Psoas muscle (tissue), 8 donors: ENCODE measurements around the gene TCEA2. TPM values are rescaled to one million over a fixed set of nuclear protein-coding genes. Genes with fewer than 3 reads are reported as not detected.

Source experiments
- ATAC-seq, 4 donors: fragments of 200-7000 bp; cut with Tn5 transposase; one replicate each; pipeline ENCODE4 v1.9.1; 2020; ENCODE audit warnings: moderate library complexity in 3 of 4, mild to moderate bottlenecking in 2 of 4
- DNase-seq, 2 donors: peaks; one replicate each; pipeline ENCODE4 v3.0.0-alpha.2; 2020
- H3K27ac ChIP-seq: fragments of 200-600 bp; one replicate; pipeline ENCODE4 v1.8.0; 2022
- H3K27me3 ChIP-seq, 3 donors: fragments of 200-600 bp in 1 of 3; one replicate each; pipeline versions ENCODE4 v1.6.1 to v1.8.0; 2013 to 2022; ENCODE audit warnings: low read length in 2 of 3, mild to moderate bottlenecking in 2 of 3, moderate library complexity in 1 of 3; ENCODE audit not compliant: insufficient read depth in 3 of 3
- H3K36me3 ChIP-seq, 2 donors: fragments of 200-600 bp in 1 of 2; one replicate each; pipeline versions ENCODE4 v1.6.1 to v1.8.0; 2013 to 2022; ENCODE audit warnings: low read depth in 1 of 2, mild to moderate bottlenecking in 1 of 2, moderate library complexity in 1 of 2; ENCODE audit not compliant: insufficient read depth in 1 of 2
- H3K4me1 ChIP-seq: fragments of 200-600 bp; one replicate; pipeline ENCODE4 v1.8.0; 2022
- H3K4me3 ChIP-seq: fragments of 200-600 bp; one replicate; pipeline ENCODE4 v1.8.0; 2022; ENCODE audit warnings: mild to moderate bottlenecking
- H3K9me3 ChIP-seq: fragments of 200-600 bp; one replicate; pipeline ENCODE4 v1.8.0; 2022
- CTCF ChIP-seq: fragments of 200-600 bp; IDR thresholded peaks from one replicate; pipeline ENCODE4 v1.8.0; 2022; ENCODE audit warnings: antibody characterized with exemption
- WGBS, 3 donors: extraction: QIAGEN DNeasy Blood & Tissue Kit; methylation state at CpG; one replicate each; pipeline versions ENCODE4 v1.1.6 to v1.1.7; 2013; 5-methylcytosine and 5-hydroxymethylcytosine counted together
- intact Hi-C, 2 donors: fragments of 100-400 bp; cut with DNase I; formaldehyde crosslinking; loops; one replicate each; pipeline versions ENCODE4 v1.11.0 to v1.14.2; 2022
- polyA plus RNA-seq, 3 donors: library from polyadenylated mRNA; stranded (reverse); fragments of 200-250 nt; gene quantifications; one replicate each; pipeline ENCODE4 v1.2.3, GENCODE V29; 2013
- total RNA-seq, 4 donors: library from RNA; stranded (reverse); fragmentation: NEBNext Ultra II Directional in 2 of 4; extraction: Animal tissue kit (Norgen Biotek cat#: 25700) in 2 of 4; gene quantifications; one replicate each; pipeline versions ENCODE4 v1.2.1 to v1.2.4, GENCODE V29; 2021 to 2023
- donor health status: healthy with polysubstance abuse.
- donor health status: DM: no; HTN: no; CAD: no; lungs with moderate emphysema.
- donor health status: Bipolar disorder and iron deficiency.
- donor health status: healthy.
- donor health status: DM: yes; HTN: yes; CAD: no.
- donor health status: DM: no; HTN: no; CAD: no.
- donor health status: DM: no; HTN: no; CAD: no.
- donor health status: DM: yes; HTN: yes; CAD: no.

TCEA2 gene
- total and polyA plus RNA-seq, 7 donors: 15.1 to 43.4 (median 30.2) TPM

- no peaks in the 10 kb centered on the region for H3K4me1 ChIP-seq
- H3K27me3 ChIP-seq: peaks cover 0 to 5% (median 2%) of the 10 kb centered on the region in 3 donors
- intact Hi-C loops: no loop called here
- DNase-seq (no peak), ATAC-seq (no peak)
- no peaks in the 10 kb centered on the region for H3K36me3 ChIP-seq
- no peak overlapping the region for H3K4me3 ChIP-seq
- TF ChIP-seq CTCF: no peak
- WGBS, 3 donors: 58 to 66% (median 66%) methylated on average over 6 of the region's 6 CpGs
- H3K27ac ChIP-seq: no peak overlapping the region
- no peaks in the 10 kb centered on the region for H3K9me3 ChIP-seq
Measured at GRCh38 chr20:64113444-64113775, 50.4 kb downstream of the TCEA2 start.

- no peaks in the 10 kb centered on the region for H3K36me3 ChIP-seq
- no peak overlapping the region for H3K27ac ChIP-seq
- DNase-seq: peak in 1 of 2 donors; percentile 38
- no peaks in the 10 kb centered on the region for H3K4me1 ChIP-seq
- intact Hi-C loops: no loop called here
- no peak for TF ChIP-seq CTCF
- ATAC-seq: no peak
- peaks cover 0 to 5% (median 0%) of the 10 kb centered on the region in 3 donors for H3K27me3 ChIP-seq
- WGBS, 3 donors: 71 to 78% (median 76%) methylated on average over 13 of the region's 13 CpGs
- H3K4me3 ChIP-seq: no peak overlapping the region
- H3K9me3 ChIP-seq: no peaks in the 10 kb centered on the region
Measured at GRCh38 chr20:64113796-64114355, 50.9 kb downstream of the TCEA2 start.

- peaks cover 0 to 5% (median 0%) of the 10 kb centered on the region in 3 donors for H3K27me3 ChIP-seq
Measured at GRCh38 chr20:64114356-64114971, 51.5 kb downstream of the TCEA2 start.

GRCh38 chr20:64115171-64115911, 52.3 kb downstream of the TCEA2 start:
- Histone ChIP-seq H3K4me3 (no peak overlapping the region), H3K27ac (no peak overlapping the region), H3K27me3 (peaks cover 0 to 3% (median 0%) of the 10 kb centered on the region in 3 donors), H3K4me1 (no peaks in the 10 kb centered on the region), H3K36me3 (no peaks in the 10 kb centered on the region), H3K9me3 (no peaks in the 10 kb centered on the region)
- intact Hi-C loops: no loop called here
- WGBS, 3 donors: 69 to 74% (median 72%) methylated on average over 14 of the region's 14 CpGs
- ATAC-seq: no peak
- peak in 1 of 2 donors; percentile 32 for DNase-seq
- TF ChIP-seq CTCF: no peak

More at GRCh38 chr20:64114356-64114971, 51.5 kb downstream of the TCEA2 start:
- no peak overlapping the region for H3K27ac ChIP-seq
- H3K36me3 ChIP-seq: no peaks in the 10 kb centered on the region
- no peak for TF ChIP-seq CTCF
- H3K9me3 ChIP-seq: no peaks in the 10 kb centered on the region
- intact Hi-C loops: no loop called here
- WGBS, 3 donors: 74 to 80% (median 74%) methylated on average over 14 of the region's 14 CpGs
- ATAC-seq (no peak), DNase-seq (peak in 1 of 2 donors; percentile 46)
- H3K4me3 ChIP-seq: no peak overlapping the region
- H3K4me1 ChIP-seq: no peaks in the 10 kb centered on the region
